Activated effector memory CD4-positive, alpha-beta T cell treated with Interleukin-2 at 50 U/mL for 16 hours (primary cell): Measurements from ENCODE around the gene LSAMP.
"Not testable (repeated sequence)": the region's sequence is repeated elsewhere in the genome, so short reads cannot be mapped to it uniquely, and the experiment has no call there.

Experiments used
- DNase-seq: peaks from one replicate; pipeline ENCODE4 v3.0.0-alpha.2; 2020

LSAMP gene

GRCh38 chr3:116093374-116093773 is 351.9 kb downstream of the LSAMP start:
- no peak for DNase-seq

GRCh38 chr3:116087426-116087825 is 357.9 kb downstream of the LSAMP start:
- no peak for DNase-seq

GRCh38 chr3:116084999-116085791 is 360.1 kb downstream of the LSAMP start:
- DNase-seq = no peak

GRCh38 chr3:116083683-116084082 is 361.6 kb downstream of the LSAMP start:
- no peak for DNase-seq

GRCh38 chr3:116078561-116078960 is 366.7 kb downstream of the LSAMP start:
- DNase-seq = no peak

GRCh38 chr3:116077557-116077956 is 367.7 kb downstream of the LSAMP start:
- no peak for DNase-seq

GRCh38 chr3:116077059-116077458 is 368.2 kb downstream of the LSAMP start:
- DNase-seq = no peak

GRCh38 chr3:116070516-116071278 is 374.6 kb downstream of the LSAMP start:
- not testable (repeated sequence) for DNase-seq

GRCh38 chr3:116070061-116070460 is 375.2 kb downstream of the LSAMP start:
- DNase-seq = no peak

GRCh38 chr3:116069024-116069423 is 376.3 kb downstream of the LSAMP start:
- no peak for DNase-seq

GRCh38 chr3:116067326-116067725 is 378.0 kb downstream of the LSAMP start:
- DNase-seq = no peak

GRCh38 chr3:116065501-116065900 is 379.8 kb downstream of the LSAMP start:
- DNase-seq = no peak

- no peak for DNase-seq
Measured at GRCh38 chr3:116064646-116065045, 380.6 kb downstream of the LSAMP start.

- DNase-seq = no peak
Measured at GRCh38 chr3:116059421-116060096, 385.7 kb downstream of the LSAMP start.

GRCh38 chr3:116058844-116059243 is 386.4 kb downstream of the LSAMP start:
- DNase-seq = no peak

- DNase-seq = no peak
Measured at GRCh38 chr3:116057400-116058006, 387.8 kb downstream of the LSAMP start.

GRCh38 chr3:116056280-116056679 is 389.0 kb downstream of the LSAMP start:
- no peak for DNase-seq

GRCh38 chr3:116053017-116053416 is 392.3 kb downstream of the LSAMP start:
- DNase-seq = no peak

- DNase-seq = no peak
Measured at GRCh38 chr3:116052602-116053001, 392.7 kb downstream of the LSAMP start.

- no peak for DNase-seq
Measured at GRCh38 chr3:116051586-116051985, 393.7 kb downstream of the LSAMP start.

- no peak for DNase-seq
Measured at GRCh38 chr3:116051040-116051439, 394.2 kb downstream of the LSAMP start.

- no peak for DNase-seq
Measured at GRCh38 chr3:116050311-116050915, 394.9 kb downstream of the LSAMP start.

GRCh38 chr3:116048991-116049390 is 396.3 kb downstream of the LSAMP start:
- DNase-seq = no peak
